NCI-H1105 treated with DMSO at 0.1 percent for 48 hours (cell line): ENCODE data around the gene LPAR1.
"Not testable (repeated sequence)": the region's sequence is repeated elsewhere in the genome, so short reads cannot be mapped to it uniquely, and the experiment has no call there.

ENCODE experiments used
- DNase-seq: peaks from one replicate; lab custom pipeline; 2025; lab: John Stamatoyannopoulos, UW

LPAR1 gene

DNA sequence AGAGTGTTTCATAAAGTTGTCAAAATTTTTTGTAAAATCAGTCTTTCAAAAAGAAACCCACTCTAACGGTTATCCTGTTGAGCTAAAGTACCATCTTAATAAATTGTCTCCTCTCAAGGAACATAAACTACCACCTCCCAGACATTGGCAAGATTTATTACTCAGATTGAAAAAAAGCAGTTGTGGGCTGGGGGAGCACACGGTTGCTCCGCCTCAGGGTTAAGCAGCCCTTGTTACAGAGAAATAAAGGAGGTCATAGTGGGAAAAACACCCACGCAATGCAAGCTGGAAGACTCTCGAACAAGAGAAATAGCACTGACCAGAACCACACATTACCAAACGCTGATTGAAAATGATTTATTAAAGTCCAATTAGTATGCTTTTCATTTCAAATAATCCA, 165.3 kb downstream of the LPAR1 start:
- no peak for DNase-seq

DNA sequence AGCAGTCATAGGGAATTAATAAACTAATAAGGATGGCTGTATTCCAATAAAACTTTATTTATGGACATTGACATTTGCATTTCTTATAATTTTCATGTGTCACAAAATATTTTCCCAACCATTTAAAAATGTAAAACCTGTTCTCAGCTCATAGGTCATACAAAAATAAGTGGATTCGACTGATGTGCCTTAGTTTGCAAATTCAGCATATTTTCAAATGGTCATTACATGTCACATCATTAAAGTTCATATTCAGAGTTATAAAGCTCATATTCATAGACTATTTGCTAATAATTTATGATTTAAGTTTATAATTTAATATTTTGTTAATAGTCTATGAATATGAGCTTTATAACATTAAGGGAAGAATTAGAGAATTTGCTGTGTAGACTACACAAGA, 166.5 kb downstream of the LPAR1 start:
- no peak for DNase-seq

DNA sequence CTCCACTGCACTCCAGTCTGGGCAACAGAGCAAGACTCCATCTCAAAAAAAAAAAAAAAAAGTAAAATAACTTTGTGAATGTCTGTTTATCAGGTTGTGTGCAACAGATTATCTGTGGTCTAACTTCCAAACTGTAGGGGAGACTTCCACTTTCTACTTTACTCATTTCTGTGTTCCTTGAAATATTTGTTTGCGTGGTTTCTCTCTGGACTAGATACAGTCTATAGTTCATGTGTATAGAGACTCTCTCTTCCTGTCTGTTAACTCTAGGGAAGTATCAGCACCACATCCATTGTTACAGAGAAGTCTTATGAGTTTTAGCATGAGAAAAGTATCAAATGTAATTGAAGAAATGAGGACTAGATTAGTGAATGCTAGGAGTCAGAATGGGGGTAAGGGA, 168.3 kb downstream of the LPAR1 start:
- DNase-seq = no peak

GRCh38 chr9:110864011-110864410, 174.3 kb downstream of the LPAR1 start:
- no peak for DNase-seq

GRCh38 chr9:110861370-110862110, 176.7 kb downstream of the LPAR1 start:
- DNase-seq = not testable (repeated sequence)

GRCh38 chr9:110856772-110857171, 181.5 kb downstream of the LPAR1 start:
- DNase-seq = no peak

DNA sequence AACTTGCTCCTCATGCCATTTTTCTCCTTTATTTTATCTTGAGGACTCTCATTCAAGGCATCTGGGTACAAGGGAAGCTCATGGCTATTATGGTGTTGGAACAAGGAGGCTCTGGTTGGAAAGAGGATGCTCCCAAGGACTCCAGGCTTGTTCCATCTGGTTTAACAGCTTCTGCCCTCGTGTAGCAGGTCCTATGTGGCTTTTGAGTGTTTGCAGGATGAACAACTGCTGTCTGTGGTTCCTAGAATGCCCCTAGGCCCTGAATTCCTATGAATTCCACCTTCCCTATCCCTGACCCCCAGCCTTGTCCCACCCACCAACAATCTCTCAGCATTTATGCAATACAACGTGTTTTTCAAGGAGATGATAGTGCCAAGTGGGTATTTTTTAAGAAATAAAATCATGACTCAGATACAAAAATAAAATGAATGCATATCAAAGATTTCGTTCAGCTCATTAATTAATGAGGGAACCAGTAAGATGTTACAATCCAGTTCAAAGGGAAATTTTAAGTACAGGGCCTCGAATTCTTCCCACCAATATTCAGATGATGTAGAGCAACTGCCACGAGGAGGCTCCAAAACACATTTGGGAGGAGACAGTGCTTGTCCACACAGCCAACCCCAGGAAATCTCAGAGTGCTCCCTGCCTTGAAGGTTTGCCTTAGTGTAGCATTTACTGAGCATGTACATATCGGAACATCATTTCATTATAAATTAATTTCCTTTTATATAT, 187.7 kb downstream of the LPAR1 start:
- no peak for DNase-seq

- no peak for DNase-seq
Observed at GRCh38 chr9:110847671-110848070, 190.6 kb downstream of the LPAR1 start.

DNA sequence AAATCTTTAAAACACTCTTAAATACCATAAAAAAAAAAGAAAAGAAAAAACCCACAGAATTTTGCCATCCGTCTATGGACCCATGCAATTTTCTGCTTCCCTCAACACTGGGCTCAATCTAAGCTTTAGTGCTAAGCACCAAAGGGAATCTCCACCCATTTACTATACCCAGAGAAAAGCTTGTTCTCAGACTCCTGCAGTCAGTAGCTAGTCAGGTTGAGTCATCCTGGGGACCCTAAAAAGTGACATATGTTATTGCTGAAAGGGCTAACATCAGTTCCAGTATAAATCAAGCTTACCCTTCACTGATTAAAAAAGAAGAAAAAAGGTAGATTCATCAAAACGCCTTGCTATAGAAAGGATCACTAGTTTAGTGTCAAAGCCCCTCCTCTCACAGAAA, 192.1 kb downstream of the LPAR1 start:
- DNase-seq = no peak

GRCh38 chr9:110844121-110844520, 194.1 kb downstream of the LPAR1 start:
- no peak for DNase-seq

DNA sequence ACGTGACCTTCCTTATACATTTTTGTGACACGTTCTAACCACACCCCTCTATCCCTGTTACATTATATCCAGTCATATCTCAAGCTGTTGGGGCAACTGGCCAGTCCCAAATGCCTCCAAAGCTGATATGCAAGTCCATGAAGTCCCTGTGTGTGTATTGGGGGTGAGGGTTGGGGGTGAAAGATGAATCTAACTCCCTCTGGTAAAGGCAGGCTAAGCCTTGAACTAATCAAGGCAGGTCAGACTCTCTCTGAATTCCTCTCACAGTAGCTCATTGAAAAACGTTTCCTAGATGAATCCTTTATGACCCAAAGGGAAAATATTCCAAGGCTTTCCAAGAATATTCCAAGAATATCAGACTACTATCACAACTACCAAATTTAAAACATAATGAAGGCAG, 195.3 kb downstream of the LPAR1 start:
- no peak for DNase-seq

- DNase-seq = no peak
Observed at GRCh38 chr9:110842169-110842568, 196.1 kb downstream of the LPAR1 start.

GRCh38 chr9:110837401-110838005, 200.8 kb downstream of the LPAR1 start:
- DNase-seq = no peak

- DNase-seq = no peak
Observed at GRCh38 chr9:110835859-110836271, 202.4 kb downstream of the LPAR1 start.

GRCh38 chr9:110835404-110835803, 202.9 kb downstream of the LPAR1 start:
- DNase-seq = no peak

- no peak for DNase-seq
Observed at GRCh38 chr9:110832926-110833325, 205.3 kb downstream of the LPAR1 start.

- no peak for DNase-seq
Observed at GRCh38 chr9:110830495-110830894, 207.8 kb downstream of the LPAR1 start.

GRCh38 chr9:110828264-110828663, 210.0 kb downstream of the LPAR1 start:
- no peak for DNase-seq

DNA sequence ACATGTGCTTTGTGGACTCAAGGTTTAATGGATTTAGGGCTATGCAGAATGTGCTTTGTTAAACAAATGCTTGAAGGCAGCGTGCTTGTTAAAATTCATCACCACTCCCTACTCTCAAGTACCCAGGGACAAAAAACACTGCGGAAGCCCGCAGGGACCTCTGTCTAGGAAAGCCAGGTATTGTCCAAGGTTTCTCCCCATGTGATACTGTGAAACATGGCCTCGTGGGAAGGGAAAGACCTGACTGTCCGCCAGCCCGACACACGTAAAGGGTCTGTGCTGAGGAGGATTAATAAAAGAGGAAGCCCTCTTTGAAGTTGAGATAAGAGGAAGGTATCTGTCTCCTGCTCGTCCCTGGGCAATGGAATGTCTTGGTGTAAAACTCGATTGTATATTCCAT, 211.9 kb downstream of the LPAR1 start:
- not testable (repeated sequence) for DNase-seq

- no peak for DNase-seq
Observed at GRCh38 chr9:110825950-110826349, 212.3 kb downstream of the LPAR1 start.

DNA sequence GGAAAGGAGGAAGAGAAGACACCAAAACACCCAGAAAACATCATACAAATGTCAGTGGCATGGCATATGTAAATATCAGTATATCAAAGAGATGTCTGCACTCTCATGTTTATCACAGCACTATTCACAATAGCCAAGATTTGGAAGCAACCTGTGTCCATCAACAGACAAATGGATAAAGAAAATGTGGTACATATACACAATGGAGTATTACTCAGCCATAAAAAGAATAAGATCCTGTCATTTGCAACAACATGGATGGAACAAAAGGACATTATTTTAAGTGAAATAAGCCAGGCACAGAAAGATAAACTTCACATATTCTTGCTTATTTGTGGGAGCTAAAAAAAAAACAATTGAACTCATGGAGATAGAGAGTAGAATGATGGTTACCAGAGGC, 213.1 kb downstream of the LPAR1 start:
- not testable (repeated sequence) for DNase-seq
